OCI-LY3 (cell line): ENCODE results near the gene ADAP1.

Experiments used
- H2AFZ ChIP-seq: fragments of 200-600, 300-600 bp; shearing (Covaris generic); 2 replicates; pipeline ENCODE4 v1.6.0; 2014; ENCODE audit warnings: antibody characterized with exemption, low read depth, low read length
- H3K27ac ChIP-seq: fragments of 200-600, 300-600 bp; sonication (generic); 2 replicates; pipeline ENCODE4 v1.5.1; 2014; ENCODE audit warnings: mild to moderate bottlenecking, low read length, moderate library complexity, mixed read lengths
- H3K27me3 ChIP-seq: fragments of 200-600, 300-600 bp; sonication (generic); 2 replicates; pipeline ENCODE4 v1.6.1; 2014; ENCODE audit warnings: low read depth, low read length, mixed read lengths
- H3K36me3 ChIP-seq: fragments of 200-600, 300-600 bp; sonication (generic); replicated peaks from 2 replicates; pipeline ENCODE3; 2014; ENCODE audit warnings: low read depth, low read length, mixed read lengths
- H3K4me1 ChIP-seq: fragments of 300-600, 200-600 bp; sonication (generic); 2 replicates; pipeline ENCODE4 v1.6.1; 2014; ENCODE audit warnings: low read length, mixed read lengths
- H3K4me2 ChIP-seq: fragments of 200-600, 300-600 bp; sonication (generic); 2 replicates; pipeline ENCODE4 v1.6.1; 2014; ENCODE audit warnings: low read length, mixed read lengths
- H3K4me3 ChIP-seq: fragments of 300-600, 200-600 bp; sonication (generic); 2 replicates; pipeline ENCODE4 v1.5.1; 2014; ENCODE audit warnings: antibody characterized with exemption, mild to moderate bottlenecking, low read length, moderate library complexity
- H3K79me2 ChIP-seq: fragments of 300-600, 200-600 bp; shearing (Covaris generic); 2 replicates; pipeline ENCODE4 v1.6.1; 2014; ENCODE audit warnings: mild to moderate bottlenecking, low read length, mixed read lengths
- H3K9ac ChIP-seq: fragments of 300-600, 200-600 bp; shearing (Covaris generic); 2 replicates; pipeline ENCODE4 v1.6.0; 2014; ENCODE audit warnings: mild to moderate bottlenecking, low read length, moderate library complexity
- H3K9me3 ChIP-seq: fragments of 200-600, 300-600 bp; shearing (Covaris generic); 2 replicates; pipeline ENCODE4 v1.6.1; 2014; ENCODE audit warnings: low read length, mixed read lengths; ENCODE audit not compliant: insufficient read depth
- H4K20me1 ChIP-seq: fragments of 200-600, 300-600 bp; sonication (generic); 2 replicates; pipeline ENCODE4 v1.6.1; 2016; ENCODE audit warnings: low read length, mixed read lengths; ENCODE audit not compliant: insufficient read depth
- EZH2phosphoT487 ChIP-seq: fragments of 200-600 bp; shearing (Covaris generic); IDR thresholded peaks from 2 replicates; pipeline ENCODE4 v1.6.1; 2018; ENCODE audit warnings: antibody characterized with exemption, mixed run types, low read depth
- TF ChIP-seq, protein P1 (sequence below): fragments of 200-600, 300-600 bp; sonication (generic); IDR thresholded peaks from 2 replicates; pipeline ENCODE4 v1.5.1; 2014; ENCODE audit warnings: antibody characterized with exemption, low read length, low read depth

The ADAP1 gene

DNA sequence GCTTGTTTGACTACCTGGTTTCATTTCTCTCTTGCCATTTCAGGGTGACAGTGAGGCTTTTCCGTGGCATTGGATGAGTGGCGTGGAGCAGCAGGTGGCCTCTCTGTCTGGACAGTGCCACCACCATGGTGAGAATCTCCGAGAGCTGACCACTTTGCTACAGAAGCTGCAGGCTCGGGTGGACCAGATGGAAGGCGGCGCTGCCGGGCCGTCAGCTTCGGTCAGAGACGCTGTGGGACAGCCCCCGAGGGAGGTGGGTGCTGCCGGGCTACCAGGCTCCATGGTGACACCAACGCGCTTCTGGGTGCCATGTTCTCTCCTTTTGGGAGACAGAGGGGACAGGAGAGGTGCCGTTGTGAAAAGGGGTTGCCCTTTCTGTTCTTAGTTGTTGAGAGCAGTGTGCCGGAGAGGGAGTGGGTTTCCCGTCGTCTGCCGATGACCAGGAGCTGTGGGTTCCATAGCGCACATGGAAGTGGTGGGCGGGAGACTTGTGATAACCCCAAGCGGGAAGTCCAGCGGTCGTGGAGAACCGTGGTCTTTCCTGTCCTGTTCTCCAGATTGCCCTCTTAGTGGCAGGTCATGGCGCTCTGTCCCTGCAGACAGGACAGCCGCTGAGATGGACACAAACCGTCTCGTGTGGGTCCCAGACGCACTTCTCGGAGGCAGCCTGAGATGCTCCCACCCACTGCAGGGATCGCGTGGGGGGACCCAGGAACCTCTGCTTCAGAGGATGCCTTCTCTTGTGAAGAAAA, 100.9 kb downstream of the ADAP1 start:
- Histone ChIP-seq H3K4me3 (no peak overlapping the region), H4K20me1 (no peaks in the 10 kb centered on the region), H3K9ac (no peak overlapping the region), H3K36me3 (peaks cover 4% of the 10 kb centered on the region), H3K9me3 (no peaks in the 10 kb centered on the region), H3K79me2 (no peaks in the 10 kb centered on the region), H2AFZ (no peak overlapping the region), H3K4me2 (no peak overlapping the region), H3K27me3 (no peaks in the 10 kb centered on the region), H3K27ac (no peak overlapping the region), H3K4me1 (no peaks in the 10 kb centered on the region)
- TF ChIP-seq, protein P1, sequence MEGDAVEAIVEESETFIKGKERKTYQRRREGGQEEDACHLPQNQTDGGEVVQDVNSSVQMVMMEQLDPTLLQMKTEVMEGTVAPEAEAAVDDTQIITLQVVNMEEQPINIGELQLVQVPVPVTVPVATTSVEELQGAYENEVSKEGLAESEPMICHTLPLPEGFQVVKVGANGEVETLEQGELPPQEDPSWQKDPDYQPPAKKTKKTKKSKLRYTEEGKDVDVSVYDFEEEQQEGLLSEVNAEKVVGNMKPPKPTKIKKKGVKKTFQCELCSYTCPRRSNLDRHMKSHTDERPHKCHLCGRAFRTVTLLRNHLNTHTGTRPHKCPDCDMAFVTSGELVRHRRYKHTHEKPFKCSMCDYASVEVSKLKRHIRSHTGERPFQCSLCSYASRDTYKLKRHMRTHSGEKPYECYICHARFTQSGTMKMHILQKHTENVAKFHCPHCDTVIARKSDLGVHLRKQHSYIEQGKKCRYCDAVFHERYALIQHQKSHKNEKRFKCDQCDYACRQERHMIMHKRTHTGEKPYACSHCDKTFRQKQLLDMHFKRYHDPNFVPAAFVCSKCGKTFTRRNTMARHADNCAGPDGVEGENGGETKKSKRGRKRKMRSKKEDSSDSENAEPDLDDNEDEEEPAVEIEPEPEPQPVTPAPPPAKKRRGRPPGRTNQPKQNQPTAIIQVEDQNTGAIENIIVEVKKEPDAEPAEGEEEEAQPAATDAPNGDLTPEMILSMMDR = no peak
- TF ChIP-seq EZH2phosphoT487 = no peak

DNA sequence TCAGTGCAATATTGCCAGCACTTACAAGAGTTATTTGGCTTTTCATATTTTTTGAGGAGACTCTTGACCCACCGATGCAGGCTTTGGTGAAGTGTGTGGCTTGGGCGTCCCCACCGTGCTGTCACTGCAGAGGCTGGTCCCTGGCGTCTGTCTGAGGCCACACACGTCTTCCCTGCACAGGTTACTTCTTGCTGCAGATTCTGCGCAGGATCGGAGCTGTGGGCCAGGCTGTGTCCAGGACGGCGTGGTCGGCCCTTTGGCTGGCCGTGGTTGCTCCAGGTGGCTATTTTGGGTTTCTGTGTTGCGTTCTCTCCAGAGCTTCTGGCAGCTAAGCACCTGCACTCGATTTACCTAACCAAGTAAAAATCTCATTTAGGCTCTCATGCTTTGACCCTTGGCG, 103.3 kb downstream of the ADAP1 start:
- H3K79me2 ChIP-seq = no peaks in the 10 kb centered on the region
- no peaks in the 10 kb centered on the region for H3K27me3 ChIP-seq
- TF ChIP-seq EZH2phosphoT487 = no peak
- TF ChIP-seq, protein P1 = no peak

DNA sequence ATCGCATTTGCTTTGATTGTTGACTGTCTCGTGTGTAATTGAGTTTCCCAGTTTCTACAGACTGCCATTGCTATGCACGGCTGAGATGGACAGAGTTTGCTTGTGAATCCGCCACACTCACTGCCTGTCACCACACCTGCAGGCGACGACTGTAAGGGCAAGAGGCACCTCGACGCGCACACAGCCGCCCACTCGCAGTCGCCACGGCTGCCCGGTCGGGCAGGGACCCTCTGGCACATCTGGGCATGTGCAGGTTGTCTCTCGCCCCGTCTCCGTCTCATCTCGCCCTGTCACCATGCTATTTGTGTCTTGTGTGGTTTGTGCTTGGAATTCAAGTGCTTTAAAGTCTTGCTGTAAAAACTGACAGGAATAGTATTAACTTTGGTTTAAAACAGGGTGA, 104.7 kb downstream of the ADAP1 start:
- no peak overlapping the region for H3K9ac ChIP-seq
- H3K27ac ChIP-seq = no peak overlapping the region
- H3K79me2 ChIP-seq = no peaks in the 10 kb centered on the region
- H3K9me3 ChIP-seq = no peaks in the 10 kb centered on the region
- H3K4me1 ChIP-seq = no peaks in the 10 kb centered on the region
- no peaks in the 10 kb centered on the region for H3K27me3 ChIP-seq
- no peak overlapping the region for H2AFZ ChIP-seq
- peaks cover 4% of the 10 kb centered on the region for H3K36me3 ChIP-seq
- H3K4me2 ChIP-seq = no peak overlapping the region
- TF ChIP-seq, protein P1 = no peak
- no peak for TF ChIP-seq EZH2phosphoT487
- no peaks in the 10 kb centered on the region for H4K20me1 ChIP-seq
- H3K4me3 ChIP-seq = no peak overlapping the region

More for the DNA sequence above, 103.3 kb downstream of the ADAP1 start:
- no peaks in the 10 kb centered on the region for H4K20me1 ChIP-seq
- no peak overlapping the region for H3K9ac ChIP-seq
- no peak overlapping the region for H2AFZ ChIP-seq
- H3K4me1 ChIP-seq = no peaks in the 10 kb centered on the region
- peaks cover 4% of the 10 kb centered on the region for H3K36me3 ChIP-seq
- H3K4me2 ChIP-seq = no peak overlapping the region
- no peak overlapping the region for H3K4me3 ChIP-seq
- no peak overlapping the region for H3K27ac ChIP-seq
- no peaks in the 10 kb centered on the region for H3K9me3 ChIP-seq

DNA sequence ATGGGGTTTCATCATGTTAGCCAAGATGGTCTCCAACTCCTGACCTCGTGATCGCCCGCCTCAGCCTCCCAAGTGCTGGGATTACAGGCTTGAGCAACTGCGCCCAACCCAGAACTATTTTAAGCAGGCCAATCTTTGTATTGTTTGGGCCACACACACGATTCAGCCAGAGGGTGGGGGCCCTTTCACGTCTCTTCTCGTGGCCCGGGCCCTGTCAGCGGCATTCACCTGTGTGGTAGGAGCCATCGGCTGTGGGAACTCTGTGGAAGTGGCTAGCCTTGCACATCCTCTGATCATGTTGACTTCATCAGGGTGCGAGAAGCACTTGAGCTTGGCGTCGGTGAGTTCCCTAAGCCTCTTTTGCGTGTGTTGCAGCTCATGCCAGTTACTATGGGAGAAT, 105.3 kb downstream of the ADAP1 start:
- TF ChIP-seq, protein P1 = no peak
- TF ChIP-seq EZH2phosphoT487 = no peak
- Histone ChIP-seq H3K79me2 (no peaks in the 10 kb centered on the region), H3K9ac (no peak overlapping the region), H3K4me1 (no peaks in the 10 kb centered on the region), H3K4me2 (no peak overlapping the region), H4K20me1 (no peaks in the 10 kb centered on the region), H3K9me3 (no peaks in the 10 kb centered on the region), H3K4me3 (no peak overlapping the region), H2AFZ (no peak overlapping the region), H3K27me3 (no peaks in the 10 kb centered on the region), H3K36me3 (peaks cover 4% of the 10 kb centered on the region), H3K27ac (no peak overlapping the region)
